Pancreas (tissue), 10 donors: ENCODE results near the gene GPC1. TPM values are rescaled to one million over a fixed set of nuclear protein-coding genes. Genes with fewer than 3 reads are reported as not detected.

Experiments used
- ATAC-seq, 4 donors: fragments of 200-7000 bp; cut with Tn5 transposase; one replicate each; pipeline versions ENCODE4 v1.8.0 to v1.9.1; 2020; ENCODE audit warnings: mild to moderate bottlenecking in 4 of 4, moderate library complexity in 4 of 4
- DNase-seq, 6 donors: peaks; one replicate each; pipeline ENCODE4 v3.0.0-alpha.2; 2020
- FAIRE-seq: peaks from 2 replicates; lab custom pipeline; 2012; peaks lifted over from hg19 to GRCh38; lab: Jason Lieb, UNC
- H3K27ac ChIP-seq, 4 donors: fragments of 200-600 bp; sonication (generic); 1 replicate in 3 of 4; 2 replicates in 1 of 4; pipeline versions ENCODE4 v1.5.0 to v1.8.0; 2020
- H3K27me3 ChIP-seq, 4 donors: fragments of 200-600 bp; one replicate each; pipeline ENCODE4 v1.8.0; 2021
- H3K36me3 ChIP-seq, 3 donors: fragments of 200-600 bp; sonication (generic) in 1 of 3; one replicate each; pipeline versions ENCODE4 v1.5.0 to v1.8.0; 2020 to 2021
- H3K4me1 ChIP-seq, 3 donors: fragments of 200-600 bp; one replicate each; pipeline ENCODE4 v1.8.0; 2021
- H3K4me3 ChIP-seq, 4 donors: fragments of 200-600 bp; sonication (generic) in 2 of 4; one replicate each; pipeline versions ENCODE4 v1.5.0 to v1.8.0; 2020 to 2021
- H3K9me3 ChIP-seq, 4 donors: fragments of 200-600 bp; one replicate each; pipeline ENCODE4 v1.8.0; 2021
- CTCF ChIP-seq, 4 donors: fragments of 200-600 bp; sonication (generic) in 3 of 4; IDR thresholded peaks; one replicate each; pipeline versions ENCODE4 v1.5.0 to v1.8.0; 2021; ENCODE audit warnings: antibody characterized with exemption in 4 of 4
- WGBS, 2 donors: extraction: QIAGEN DNeasy Blood & Tissue Kit; methylation state at CpG; one replicate each; pipeline ENCODE4 v1.1.7; 2013; 5-methylcytosine and 5-hydroxymethylcytosine counted together
- intact Hi-C, 3 donors: fragments of 100-400 bp; cut with DNase I; formaldehyde crosslinking; loops; one replicate each; pipeline versions ENCODE4 v1.11.1 to v1.14.2; 2022
- polyA plus RNA-seq, 2 donors: library from polyadenylated mRNA; stranded (reverse); fragments of 200-250 nt; gene quantifications; one replicate each; pipeline ENCODE4 v1.2.3, GENCODE V29; 2013
- total RNA-seq, 6 donors: library from RNA; stranded (reverse); fragmentation: NEBNext Ultra II Directional in 4 of 6; extraction: Animal tissue kit (Norgen Biotek cat#: 25700) in 4 of 6; gene quantifications; one replicate each; pipeline versions ENCODE4 v1.2.1 to v1.2.4, GENCODE V29; 2021 to 2023
- donor health status: healthy with polysubstance abuse.
- donor health status: DM: no; HTN: no; CAD: no; lungs with moderate emphysema.
- donor health status: DM: no; HTN: no; CAD: no.
- donor health status: control.
- donor health status: control.
- donor health status: Bipolar disorder and iron deficiency.
- donor health status: DM: yes; HTN: yes; CAD: no.
- donor health status: DM: no; HTN: no; CAD: no.
- donor health status: DM: no; HTN: no; CAD: no.
- donor health status: DM: yes; HTN: yes; CAD: no.

Gene GPC1
- total and polyA plus RNA-seq, 8 donors: 11.7 to 37.6 (median 18.0) TPM

- H3K27me3 ChIP-seq: no peaks in the 10 kb centered on the region
- no peak for TF ChIP-seq CTCF (IDR thresholded peaks at IDR 0.05)
- DNase-seq: peak in 4 of 6 donors; percentile 1 to 39 (median 22)
- no peaks in the 10 kb centered on the region for H3K36me3 ChIP-seq
- no peaks in the 10 kb centered on the region for H3K9me3 ChIP-seq
- no peak for FAIRE-seq
- H3K4me1 ChIP-seq: peaks cover 0 to 10% (median 0%) of the 10 kb centered on the region in 3 donors
- H3K4me3 ChIP-seq: no peak overlapping the region
- no peak for ATAC-seq
- 74 to 76% methylated on average over 3 of the region's 3 CpGs for WGBS, 2 donors
- H3K27ac ChIP-seq: no peak overlapping the region
- intact Hi-C loops: no loop called here
Observed at GRCh38 chr2:240431271-240431660, 4.2 kb upstream of the GPC1 start.

- no peak overlapping the region for H3K27ac ChIP-seq
- no peak overlapping the region for H3K4me3 ChIP-seq
- WGBS, 2 donors: 77 to 81% methylated on average over 12 of the region's 12 CpGs
- FAIRE-seq: no peak
- H3K27me3 ChIP-seq: no peaks in the 10 kb centered on the region
- no peak for TF ChIP-seq CTCF (IDR thresholded peaks at IDR 0.05)
- H3K4me1 ChIP-seq: peaks cover 0 to 10% (median 0%) of the 10 kb centered on the region in 3 donors
- H3K9me3 ChIP-seq: no peaks in the 10 kb centered on the region
- no peak for ATAC-seq
- H3K36me3 ChIP-seq: no peaks in the 10 kb centered on the region
- intact Hi-C loops: no loop called here
- peak; percentile 1 to 48 (median 10) for DNase-seq
Observed at GRCh38 chr2:240431661-240432424, 3.6 kb upstream of the GPC1 start.

- H3K36me3 ChIP-seq: no peaks in the 10 kb centered on the region
- H3K27me3 ChIP-seq: no peaks in the 10 kb centered on the region
- peak in 3 of 6 donors; percentile 1 to 37 (median 6) for DNase-seq
- H3K4me1 ChIP-seq: peaks cover 0 to 9% (median 0%) of the 10 kb centered on the region in 3 donors
- H3K4me3 ChIP-seq: no peak overlapping the region
- no peak for TF ChIP-seq CTCF (IDR thresholded peaks at IDR 0.05)
- H3K9me3 ChIP-seq: no peaks in the 10 kb centered on the region
- WGBS, 2 donors: 81 to 84% methylated on average over 9 of the region's 9 CpGs
- intact Hi-C loops: no loop called here
- FAIRE-seq: no peak
- no peak overlapping the region for H3K27ac ChIP-seq
- ATAC-seq: no peak
Observed at GRCh38 chr2:240432430-240432819, 3.0 kb upstream of the GPC1 start.

GRCh38 chr2:240432820-240433801 lies 2.4 kb upstream of the GPC1 start:
- FAIRE-seq: no peak
- DNase-seq: peak; percentile 4 to 67 (median 35)
- intact Hi-C loops: no loop called here
- Histone ChIP-seq H3K9me3 (no peaks in the 10 kb centered on the region), H3K4me1 (peaks cover 0 to 11% (median 4%) of the 10 kb centered on the region in 3 donors), H3K27me3 (no peaks in the 10 kb centered on the region), H3K36me3 (no peaks in the 10 kb centered on the region), H3K4me3 (no peak overlapping the region), H3K27ac (no peak overlapping the region)
- TF ChIP-seq CTCF (IDR thresholded peaks at IDR 0.05): no peak
- ATAC-seq: no peak
- WGBS, 2 donors: 73 to 80% methylated on average over 33 to 34 of the region's 34 CpGs
